Caco-2 (cell line): ENCODE data around the gene GLB1L2. TPM values are rescaled to one million over a fixed set of nuclear protein-coding genes. Genes with fewer than 3 reads are reported as not detected.

Experiments used
- BruUV-seq: library from RNA; stranded (reverse); fragments of 400-500 nt; replicated peaks from 2 replicates; lab custom pipeline; 2021; lab: Mats Ljungman, UMichigan
- CTCF ChIA-PET: fragments of 300-600 bp; sonication (Branson Sonifier 250); formaldehyde crosslinking; loops from one replicate; lab custom pipeline; 2022; ENCODE audit warnings: antibody characterized with exemption; lab: Charles Lee
- POLR2A ChIA-PET: fragments of 300-600 bp; sonication (Branson Sonifier 250); formaldehyde crosslinking; loops from one replicate; lab custom pipeline; 2022; ENCODE audit warnings: antibody characterized with exemption; lab: Charles Lee
- DNase-seq, 2 experiments: peaks; one replicate each; pipeline versions ENCODE4 v3.0.0 to v3.0.0-alpha.2; 2020 to 2022
- H3K27me3 ChIP-seq: replicated peaks from 2 replicates; pipeline ENCODE4 v1.6.0; 2011; ENCODE audit warnings: low read length; ENCODE audit not compliant: control insufficient read depth, insufficient read depth
- H3K36me3 ChIP-seq: 2 replicates; pipeline ENCODE4 v1.5.1; 2011; ENCODE audit warnings: low read length; ENCODE audit not compliant: control insufficient read depth, insufficient read depth
- H3K4me1 ChIP-seq: fragments of 250-450 bp; sonication (Bioruptor Pico); 2 replicates; pipeline ENCODE4 v1.5.1; 2020; ENCODE audit warnings: mild to moderate bottlenecking
- H3K4me3 ChIP-seq: 2 replicates; pipeline ENCODE4 v1.5.1; 2011; ENCODE audit warnings: low read depth, mild to moderate bottlenecking, control low read depth, low read length
- H3K9me3 ChIP-seq: fragments of 250-450 bp; sonication (Bioruptor Pico); 2 replicates; pipeline ENCODE4 v1.5.1; 2020; ENCODE audit warnings: mild to moderate bottlenecking, moderate library complexity
- H3K27ac Mint-ChIP-seq: one replicate; pipeline ENCODE4 v1.8.0; 2022; ENCODE audit warnings: mixed read lengths; ENCODE audit not compliant: unreplicated experiment
- H3K27me3 Mint-ChIP-seq: one replicate; pipeline ENCODE4 v1.8.0; 2022; ENCODE audit warnings: mixed read lengths; ENCODE audit not compliant: insufficient read depth, unreplicated experiment
- H3K36me3 Mint-ChIP-seq: one replicate; pipeline ENCODE4 v1.8.0; 2022; ENCODE audit warnings: mild to moderate bottlenecking, mixed read lengths; ENCODE audit not compliant: insufficient read depth, unreplicated experiment
- H3K4me1 Mint-ChIP-seq: one replicate; pipeline ENCODE4 v1.8.0; 2022; ENCODE audit warnings: low read depth, mixed read lengths; ENCODE audit not compliant: unreplicated experiment
- H3K4me3 Mint-ChIP-seq: one replicate; pipeline ENCODE4 v1.8.0; 2022; ENCODE audit warnings: mild to moderate bottlenecking, moderate library complexity, mixed read lengths; ENCODE audit not compliant: unreplicated experiment
- H3K9me3 Mint-ChIP-seq: one replicate; pipeline ENCODE4 v1.8.0; 2022; ENCODE audit warnings: mixed read lengths; ENCODE audit not compliant: unreplicated experiment
- intact Hi-C: fragments of 100-400 bp; cut with micrococcal nuclease; formaldehyde crosslinking; loops from one replicate; pipeline ENCODE4 v1.10.0; 2022; ENCODE audit not compliant: unreplicated experiment
- total RNA-seq: library from RNA; stranded (reverse); gene quantifications from 2 replicates; pipeline ENCODE4 v1.2.3, GENCODE V29; 2022
- TF ChIP-seq, protein P1 (sequence below), 2 experiments: fragments of 200-600 bp in 1 of 2; IDR thresholded peaks; 1 replicate in 1 of 2; 2 replicates in 1 of 2; pipeline versions ENCODE4 v1.5.1 to v1.8.0; 2011 to 2022; ENCODE audit warnings: antibody characterized with exemption in 1 of 2, control low read depth in 1 of 2, inconsistent platforms in 1 of 2, low read depth in 1 of 2, low read length in 1 of 2, mild to moderate bottlenecking in 1 of 2, moderate library complexity in 1 of 2; ENCODE audit not compliant: insufficient read depth in 1 of 2, severe bottlenecking in 1 of 2, unreplicated experiment in 1 of 2

The GLB1L2 gene
- total RNA-seq, 1 experiment from 2014 or later = 15.8 TPM

DNA sequence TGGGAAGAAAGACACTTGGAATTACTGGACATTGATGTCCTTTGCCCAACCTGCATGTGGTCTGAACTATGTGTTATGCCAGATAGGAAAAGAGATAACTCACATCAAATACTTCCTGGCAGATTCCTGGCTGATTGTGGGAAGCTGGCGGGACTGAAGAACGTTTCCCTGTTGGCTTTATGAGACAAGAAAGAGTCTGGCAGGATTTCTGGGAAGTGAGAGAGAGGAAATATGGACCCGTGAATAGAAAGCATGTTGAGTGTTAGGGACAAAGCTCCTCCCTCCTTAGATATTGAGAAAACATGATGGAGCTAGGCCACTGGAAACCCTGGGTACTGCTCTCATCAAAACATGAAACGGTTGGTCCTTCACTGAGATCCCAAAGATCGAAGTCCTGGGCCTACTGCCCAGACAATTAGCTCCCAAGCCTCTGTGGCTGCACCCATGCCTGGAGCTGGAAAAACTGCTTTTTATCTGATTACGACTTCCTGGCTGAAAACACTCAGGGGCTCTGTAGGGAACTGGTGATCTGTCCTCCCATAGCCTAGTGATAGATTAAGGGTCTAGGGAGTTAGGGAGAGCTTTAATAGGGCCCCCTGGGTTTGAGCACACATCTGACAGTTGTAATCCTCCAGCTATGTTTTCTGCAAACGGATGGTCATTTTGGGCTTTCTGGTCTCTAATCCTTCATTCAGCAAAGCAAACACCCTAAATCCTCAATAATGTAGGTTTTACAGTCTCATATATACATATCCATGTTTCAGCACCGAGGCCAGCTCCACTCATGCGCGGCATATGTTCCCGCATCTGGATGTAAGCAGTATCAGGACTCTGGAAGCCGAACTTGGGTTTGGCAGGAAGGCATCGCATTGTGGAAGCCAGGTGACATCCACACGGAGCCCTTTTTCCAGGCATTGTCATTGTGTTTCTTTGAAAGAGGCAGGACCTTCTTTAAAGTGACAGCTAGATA is 86.4 kb downstream of the GLB1L2 start:
- peaks cover 8% of the 10 kb centered on the region for H3K27me3 ChIP-seq
- no peaks in the 10 kb centered on the region; the same call in 1 of the 2 replicates for H3K9me3 ChIP-seq
- Mint-ChIP-seq H3K27me3 (peaks cover 42% of the 10 kb centered on the region), H3K9me3 (no peaks in the 10 kb centered on the region), H3K4me1 (no peaks in the 10 kb centered on the region), H3K4me3 (no peak overlapping the region), H3K27ac (no peak overlapping the region), H3K36me3 (no peaks in the 10 kb centered on the region)
- no peaks in the 10 kb centered on the region for H3K36me3 ChIP-seq
- no peaks in the 10 kb centered on the region for H3K4me1 ChIP-seq
- DNase-seq = peak; percentile 66 to 75
- ChIA-PET CTCF (no interaction called here), POLR2A (no interaction called here)
- TF ChIP-seq, protein P1, sequence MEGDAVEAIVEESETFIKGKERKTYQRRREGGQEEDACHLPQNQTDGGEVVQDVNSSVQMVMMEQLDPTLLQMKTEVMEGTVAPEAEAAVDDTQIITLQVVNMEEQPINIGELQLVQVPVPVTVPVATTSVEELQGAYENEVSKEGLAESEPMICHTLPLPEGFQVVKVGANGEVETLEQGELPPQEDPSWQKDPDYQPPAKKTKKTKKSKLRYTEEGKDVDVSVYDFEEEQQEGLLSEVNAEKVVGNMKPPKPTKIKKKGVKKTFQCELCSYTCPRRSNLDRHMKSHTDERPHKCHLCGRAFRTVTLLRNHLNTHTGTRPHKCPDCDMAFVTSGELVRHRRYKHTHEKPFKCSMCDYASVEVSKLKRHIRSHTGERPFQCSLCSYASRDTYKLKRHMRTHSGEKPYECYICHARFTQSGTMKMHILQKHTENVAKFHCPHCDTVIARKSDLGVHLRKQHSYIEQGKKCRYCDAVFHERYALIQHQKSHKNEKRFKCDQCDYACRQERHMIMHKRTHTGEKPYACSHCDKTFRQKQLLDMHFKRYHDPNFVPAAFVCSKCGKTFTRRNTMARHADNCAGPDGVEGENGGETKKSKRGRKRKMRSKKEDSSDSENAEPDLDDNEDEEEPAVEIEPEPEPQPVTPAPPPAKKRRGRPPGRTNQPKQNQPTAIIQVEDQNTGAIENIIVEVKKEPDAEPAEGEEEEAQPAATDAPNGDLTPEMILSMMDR (IDR thresholded peaks at IDR 0.05; ENCODE audit: insufficient read depth in 1 of 2, low read depth in 1 of 2, low read length in 1 of 2, severe bottlenecking in 1 of 2, unreplicated experiment in 1 of 2) = no peak
- BruUV-seq = no TSS peak
- no peak overlapping the region for H3K4me3 ChIP-seq
- intact Hi-C loops = no loop called here

- Mint-ChIP-seq H3K9me3 (no peaks in the 10 kb centered on the region), H3K4me3 (no peak overlapping the region), H3K27ac (no peak overlapping the region), H3K4me1 (no peaks in the 10 kb centered on the region), H3K27me3 (peaks cover 39% of the 10 kb centered on the region), H3K36me3 (no peaks in the 10 kb centered on the region)
- Histone ChIP-seq H3K9me3 (no peaks in the 10 kb centered on the region; the same call in 1 of the 2 replicates), H3K4me1 (no peaks in the 10 kb centered on the region), H3K36me3 (no peaks in the 10 kb centered on the region), H3K27me3 (peaks cover 2% of the 10 kb centered on the region), H3K4me3 (no peak overlapping the region)
- TF ChIP-seq, protein P1 (IDR thresholded peaks at IDR 0.05; ENCODE audit: insufficient read depth in 1 of 2, low read depth in 1 of 2, low read length in 1 of 2, severe bottlenecking in 1 of 2, unreplicated experiment in 1 of 2) = no peak
- DNase-seq = no peak
- ChIA-PET POLR2A (no interaction called here), CTCF (no interaction called here)
- intact Hi-C loops = no loop called here
- no TSS peak for BruUV-seq
Measured at GRCh38 chr11:134423106-134423505, 91.3 kb downstream of the GLB1L2 start.

DNA sequence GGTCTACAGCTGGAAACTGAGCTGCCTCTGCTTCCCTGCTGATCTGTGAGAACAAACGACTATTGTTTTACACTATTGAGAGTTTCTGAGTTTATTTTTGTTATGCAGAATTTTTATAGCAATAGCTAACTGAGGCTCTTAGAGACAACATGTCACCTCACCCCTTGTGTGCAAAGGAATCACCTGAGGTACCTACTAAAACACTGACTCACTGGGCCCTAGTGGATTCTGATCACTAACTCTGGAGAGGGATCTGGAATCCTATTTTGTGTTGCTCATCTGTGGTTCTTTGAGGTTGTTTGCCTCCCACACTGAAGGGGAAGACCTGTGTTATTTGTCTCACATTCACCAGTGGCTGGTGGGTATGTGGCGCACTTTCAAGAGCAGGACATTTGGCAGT is 93.6 kb downstream of the GLB1L2 start:
- TF ChIP-seq, protein P1 (IDR thresholded peaks at IDR 0.05; ENCODE audit: insufficient read depth in 1 of 2, low read depth in 1 of 2, low read length in 1 of 2, severe bottlenecking in 1 of 2, unreplicated experiment in 1 of 2) = no peak
- Histone ChIP-seq H3K27me3 (peaks cover 2% of the 10 kb centered on the region), H3K9me3 (no peaks in the 10 kb centered on the region), H3K4me3 (no peak overlapping the region), H3K4me1 (no peaks in the 10 kb centered on the region), H3K36me3 (no peaks in the 10 kb centered on the region)
- no TSS peak for BruUV-seq
- H3K27me3 Mint-ChIP-seq = peaks cover 50% of the 10 kb centered on the region
- H3K27ac Mint-ChIP-seq = no peak overlapping the region
- intact Hi-C loops = no loop called here
- ChIA-PET POLR2A (no interaction called here), CTCF (no interaction called here)
- no peaks in the 10 kb centered on the region for H3K36me3 Mint-ChIP-seq
- no peaks in the 10 kb centered on the region for H3K9me3 Mint-ChIP-seq
- DNase-seq = no peak
- H3K4me3 Mint-ChIP-seq = no peak overlapping the region
- no peaks in the 10 kb centered on the region for H3K4me1 Mint-ChIP-seq

Other genes with a start within 250 kb of the GLB1L2 start
- gene NCAPD3, start 108.0 kb upstream of the GLB1L2 start, total RNA-seq = 97.8 and 108 TPM in 2 replicates
- gene VPS26B, start 107.3 kb upstream of the GLB1L2 start, total RNA-seq = 71.4 and 78.1 TPM in 2 replicates
- gene THYN1, start 78.6 kb upstream of the GLB1L2 start, total RNA-seq = 88.3 and 94.5 TPM in 2 replicates
- 48.7 and 52.0 TPM in 2 replicates for gene ACAD8, start 78.4 kb upstream of the GLB1L2 start, total RNA-seq
- not detected in 2 replicates for gene GLB1L3, start 55.6 kb upstream of the GLB1L2 start, total RNA-seq
- gene B3GAT1, start 80.3 kb downstream of the GLB1L2 start, total RNA-seq = 0.11 TPM in 1 of 2 replicates, not detected in the other